ENCODE results near the gene SPACDR. TPM values are rescaled to one million over a fixed set of nuclear protein-coding genes. Genes with fewer than 3 reads are reported as not detected.

Gene SPACDR
- polyA plus RNA-seq, 1 donor from 2014 or later: not detected

Other genes starting within 250 kb of the SPACDR start
- gene PVRIG, start 244.3 kb downstream of the SPACDR start, polyA plus RNA-seq: 0.16 TPM in 1 of 2 replicates, not detected in the other
- gene SPDYE3, start 156.6 kb downstream of the SPACDR start, polyA plus RNA-seq: not detected in 2 replicates
- gene PILRB, start 106.1 kb downstream of the SPACDR start, polyA plus RNA-seq: 222 and 274 TPM in 2 replicates
- gene PILRA, start 90.8 kb downstream of the SPACDR start, polyA plus RNA-seq: 23.7 and 29.2 TPM in 2 replicates
- gene ZCWPW1, start 35.6 kb downstream of the SPACDR start, polyA plus RNA-seq: 3.1 and 6.8 TPM in 2 replicates
- gene MEPCE, start 34.4 kb downstream of the SPACDR start, polyA plus RNA-seq: 12.1 and 15.0 TPM in 2 replicates
- 24.0 and 33.8 TPM in 2 replicates for gene PPP1R35, start 27.8 kb downstream of the SPACDR start, polyA plus RNA-seq
- 2.1 and 3.7 TPM in 2 replicates for gene TSC22D4, start 15.0 kb upstream of the SPACDR start, polyA plus RNA-seq
- gene NYAP1, start 19.7 kb upstream of the SPACDR start, polyA plus RNA-seq: 70.1 and 86.6 TPM in 2 replicates
- 3.4 and 7.5 TPM in 2 replicates for gene AGFG2, start 74.9 kb upstream of the SPACDR start, polyA plus RNA-seq
- 0.46 and 0.52 TPM in 2 replicates for gene SAP25, start 109.6 kb upstream of the SPACDR start, polyA plus RNA-seq
- gene LRCH4, start 121.9 kb upstream of the SPACDR start, polyA plus RNA-seq: 17.2 and 25.1 TPM in 2 replicates
- 0.52 and 1.5 TPM in 2 replicates for gene FBXO24, start 122.1 kb upstream of the SPACDR start, polyA plus RNA-seq
- 0.48 and 2.0 TPM in 2 replicates for gene PCOLCE, start 138.1 kb upstream of the SPACDR start, polyA plus RNA-seq
- 26.5 and 27.9 TPM in 2 replicates for gene MOSPD3, start 148.3 kb upstream of the SPACDR start, polyA plus RNA-seq
- gene TFR2, start 177.3 kb upstream of the SPACDR start, polyA plus RNA-seq: 21.0 and 23.5 TPM in 2 replicates
- gene ACTL6B, start 192.2 kb upstream of the SPACDR start, polyA plus RNA-seq: 339 and 389 TPM in 2 replicates
- 279 and 284 TPM in 2 replicates for gene GNB2, start 209.5 kb upstream of the SPACDR start, polyA plus RNA-seq
- 28.3 and 33.5 TPM in 2 replicates for gene GIGYF1, start 230.0 kb upstream of the SPACDR start, polyA plus RNA-seq
- gene POP7, start 241.9 kb upstream of the SPACDR start, polyA plus RNA-seq: 92.1 and 104 TPM in 2 replicates

Data from neural cell (in vitro differentiated cells).